DMS53 treated with DMSO at 0.1 percent for 48 hours (cell line): ENCODE results near the gene IFNAR1.
"Not testable (repeated sequence)": the region's sequence is repeated elsewhere in the genome, so short reads cannot be mapped to it uniquely, and the experiment has no call there.

Experiments used
- DNase-seq: peaks from one replicate; lab custom pipeline; 2025; ENCODE audit not compliant: unreplicated experiment; lab: John Stamatoyannopoulos, UW

IFNAR1 gene

GRCh38 chr21:33305938-33306337, 18.8 kb upstream of the IFNAR1 start:
- no peak for DNase-seq

GRCh38 chr21:33308586-33309490, 15.9 kb upstream of the IFNAR1 start:
- peak; percentile 26 for DNase-seq

- no peak for DNase-seq
Observed at GRCh38 chr21:33309778-33310177, 15.0 kb upstream of the IFNAR1 start.

- no peak for DNase-seq
Observed at GRCh38 chr21:33312121-33312520, 12.6 kb upstream of the IFNAR1 start.

- DNase-seq, result no peak
Observed at GRCh38 chr21:33313183-33313582, 11.6 kb upstream of the IFNAR1 start.

GRCh38 chr21:33313611-33314010, 11.2 kb upstream of the IFNAR1 start:
- no peak for DNase-seq

- no peak for DNase-seq
Observed at GRCh38 chr21:33314111-33314510, 10.7 kb upstream of the IFNAR1 start.

- no peak for DNase-seq
Observed at GRCh38 chr21:33315946-33316710, 8.6 kb upstream of the IFNAR1 start.

GRCh38 chr21:33317145-33317544, 7.6 kb upstream of the IFNAR1 start:
- no peak for DNase-seq

- no peak for DNase-seq
Observed at GRCh38 chr21:33317786-33318486, 6.8 kb upstream of the IFNAR1 start.

GRCh38 chr21:33321005-33321404, 3.8 kb upstream of the IFNAR1 start:
- not testable (repeated sequence) for DNase-seq

GRCh38 chr21:33323610-33324009, 1.2 kb upstream of the IFNAR1 start:
- not testable (repeated sequence) for DNase-seq

GRCh38 chr21:33325222-33326067, 675 bp downstream of the IFNAR1 start:
- DNase-seq, result peak; percentile 29

- DNase-seq, result no peak
Observed at GRCh38 chr21:33327326-33327725, 2.6 kb downstream of the IFNAR1 start.

GRCh38 chr21:33327792-33328433, 3.1 kb downstream of the IFNAR1 start:
- no peak for DNase-seq

GRCh38 chr21:33330726-33331125, 6.0 kb downstream of the IFNAR1 start:
- DNase-seq, result no peak

GRCh38 chr21:33332143-33332542, 7.4 kb downstream of the IFNAR1 start:
- no peak for DNase-seq

- no peak for DNase-seq
Observed at GRCh38 chr21:33334191-33334590, 9.4 kb downstream of the IFNAR1 start.

- no peak for DNase-seq
Observed at GRCh38 chr21:33334824-33335223, 10.1 kb downstream of the IFNAR1 start.

GRCh38 chr21:33339135-33339534, 14.4 kb downstream of the IFNAR1 start:
- DNase-seq, result no peak
